VCaP (cell line): ENCODE results near the gene PIEZO2.

Experiments
- H3K27ac ChIP-seq: fragments of 450-650 bp; 2 replicates; pipeline ENCODE4 v1.5.1; 2017
- TF ChIP-seq, protein P1 (sequence below): fragments of 450-650 bp; conservative IDR thresholded peaks from 2 replicates; pipeline ENCODE4 v1.5.1; 2017; ENCODE audit warnings: mild to moderate bottlenecking, moderate library complexity

The PIEZO2 gene

DNA sequence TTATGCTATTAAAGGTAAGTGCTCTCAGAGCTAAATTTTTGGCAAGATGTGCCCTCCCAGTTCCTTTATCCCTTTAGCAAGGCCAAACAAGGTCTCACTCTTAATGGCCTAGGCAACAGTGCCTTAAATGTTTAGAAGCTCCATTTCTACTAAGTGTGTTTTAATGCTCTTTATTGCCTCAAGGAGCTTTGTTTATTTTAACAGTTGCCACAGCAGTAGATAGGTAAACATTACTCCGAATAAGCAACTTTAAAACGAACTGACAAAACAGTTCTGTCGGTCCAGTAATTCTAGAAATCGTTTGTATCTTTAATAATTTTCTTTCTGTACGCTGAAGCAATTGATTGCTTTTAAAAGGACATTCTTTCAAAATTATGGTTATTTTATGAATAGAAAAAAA is 74.5 kb downstream of the PIEZO2 start:
- TF ChIP-seq, protein P1, sequence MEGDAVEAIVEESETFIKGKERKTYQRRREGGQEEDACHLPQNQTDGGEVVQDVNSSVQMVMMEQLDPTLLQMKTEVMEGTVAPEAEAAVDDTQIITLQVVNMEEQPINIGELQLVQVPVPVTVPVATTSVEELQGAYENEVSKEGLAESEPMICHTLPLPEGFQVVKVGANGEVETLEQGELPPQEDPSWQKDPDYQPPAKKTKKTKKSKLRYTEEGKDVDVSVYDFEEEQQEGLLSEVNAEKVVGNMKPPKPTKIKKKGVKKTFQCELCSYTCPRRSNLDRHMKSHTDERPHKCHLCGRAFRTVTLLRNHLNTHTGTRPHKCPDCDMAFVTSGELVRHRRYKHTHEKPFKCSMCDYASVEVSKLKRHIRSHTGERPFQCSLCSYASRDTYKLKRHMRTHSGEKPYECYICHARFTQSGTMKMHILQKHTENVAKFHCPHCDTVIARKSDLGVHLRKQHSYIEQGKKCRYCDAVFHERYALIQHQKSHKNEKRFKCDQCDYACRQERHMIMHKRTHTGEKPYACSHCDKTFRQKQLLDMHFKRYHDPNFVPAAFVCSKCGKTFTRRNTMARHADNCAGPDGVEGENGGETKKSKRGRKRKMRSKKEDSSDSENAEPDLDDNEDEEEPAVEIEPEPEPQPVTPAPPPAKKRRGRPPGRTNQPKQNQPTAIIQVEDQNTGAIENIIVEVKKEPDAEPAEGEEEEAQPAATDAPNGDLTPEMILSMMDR: no peak
- no peak overlapping the region for H3K27ac ChIP-seq

DNA sequence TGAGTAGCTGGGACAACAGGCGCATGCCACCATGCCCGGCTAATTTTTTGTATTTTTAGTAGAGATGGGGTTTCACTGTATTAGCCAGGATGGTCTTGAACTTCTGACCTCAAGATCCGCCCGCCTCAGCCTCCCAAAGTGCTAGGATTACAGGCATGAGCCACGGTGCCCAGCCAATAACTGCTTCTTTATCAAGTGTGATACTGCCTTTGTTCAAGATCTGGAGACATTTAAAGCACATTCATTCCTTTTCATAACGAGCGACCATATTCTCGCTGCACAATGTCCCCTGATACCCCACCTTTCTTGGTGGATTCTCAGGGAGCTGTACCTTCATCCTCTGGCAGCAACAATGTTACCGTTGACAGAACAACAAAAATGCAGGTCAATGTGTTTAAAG is 75.4 kb downstream of the PIEZO2 start:
- no peak overlapping the region for H3K27ac ChIP-seq
- TF ChIP-seq, protein P1: no peak

DNA sequence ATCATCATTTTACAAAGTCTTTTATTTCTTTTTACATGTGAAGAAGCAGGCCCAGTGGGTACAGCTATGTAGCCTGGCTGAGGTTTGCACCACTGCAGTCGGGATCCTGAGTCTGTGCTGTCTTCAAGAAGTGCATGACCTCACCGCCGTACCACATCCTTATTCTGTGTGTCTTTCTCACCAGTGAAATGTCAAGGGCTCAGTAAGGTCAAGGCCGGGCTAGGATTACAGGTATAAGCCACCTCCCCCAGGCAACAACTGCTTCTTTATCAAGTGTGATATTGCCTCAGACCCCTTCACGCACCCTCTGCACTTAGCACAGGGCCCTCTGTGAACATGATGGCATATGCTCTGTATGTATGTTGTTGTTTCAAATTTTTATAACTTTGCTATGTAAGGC is 76.7 kb downstream of the PIEZO2 start:
- H3K27ac ChIP-seq: no peak overlapping the region
- TF ChIP-seq, protein P1: no peak

DNA sequence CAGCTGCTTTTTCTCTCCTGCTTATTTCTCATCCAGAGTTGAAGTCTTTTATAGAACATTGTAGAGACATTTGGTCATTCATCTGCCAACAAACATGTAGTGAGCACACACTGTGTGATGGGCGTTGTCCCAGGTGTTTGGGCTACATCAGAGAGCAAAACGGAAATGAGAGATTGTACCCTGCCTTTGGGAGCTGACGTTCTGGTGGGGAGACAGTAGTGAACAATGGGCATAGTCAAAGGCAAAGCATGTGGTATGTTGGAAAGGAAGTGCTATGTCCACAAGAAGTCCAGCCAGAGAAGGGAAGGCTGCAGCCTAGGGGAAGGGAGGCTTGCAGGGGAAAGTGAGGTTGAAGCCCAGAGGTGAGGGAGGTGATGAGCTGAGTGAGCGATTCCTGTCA is 78.1 kb downstream of the PIEZO2 start:
- H3K27ac ChIP-seq: no peak overlapping the region
- TF ChIP-seq, protein P1: no peak

DNA sequence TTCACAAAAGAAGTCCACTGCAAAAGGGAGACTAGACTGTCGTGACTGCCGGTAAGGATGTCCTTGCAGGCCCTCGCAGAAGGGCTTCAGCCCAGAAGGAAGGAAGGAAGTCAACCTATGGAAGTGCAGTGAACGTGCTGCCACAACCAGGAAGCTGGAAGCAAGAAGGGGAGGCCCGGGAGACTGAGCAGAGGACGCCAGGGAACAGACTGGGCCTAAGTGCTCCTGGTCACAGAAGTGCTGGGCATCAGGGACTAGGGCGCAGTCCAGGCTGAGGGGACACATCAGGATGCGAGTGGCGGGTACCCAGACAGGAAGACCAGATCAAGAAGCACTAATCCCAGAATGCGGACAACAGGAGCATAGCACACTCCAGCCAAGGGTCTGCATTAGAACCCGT is 78.8 kb downstream of the PIEZO2 start:
- H3K27ac ChIP-seq: no peak overlapping the region
- TF ChIP-seq, protein P1: no peak

DNA sequence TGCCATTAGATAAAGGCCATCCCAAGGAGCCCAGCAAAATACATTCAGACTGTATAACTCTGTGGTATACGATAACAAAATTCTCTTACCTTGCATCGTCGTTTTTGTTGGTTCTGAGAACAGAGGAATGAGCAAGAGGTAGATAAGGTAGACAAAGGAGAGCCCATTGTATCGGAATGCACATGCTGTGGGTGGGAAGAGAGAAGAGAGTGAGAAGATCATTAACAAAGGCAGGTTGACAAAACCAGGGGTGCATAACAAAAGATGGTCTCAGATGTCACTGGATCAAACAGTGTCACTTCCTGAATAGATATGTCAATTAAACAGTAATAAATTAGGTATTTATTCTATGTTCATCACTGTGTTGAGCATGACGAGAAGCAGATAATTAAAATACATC is 83.3 kb downstream of the PIEZO2 start:
- no peak overlapping the region for H3K27ac ChIP-seq
- TF ChIP-seq, protein P1: no peak

DNA sequence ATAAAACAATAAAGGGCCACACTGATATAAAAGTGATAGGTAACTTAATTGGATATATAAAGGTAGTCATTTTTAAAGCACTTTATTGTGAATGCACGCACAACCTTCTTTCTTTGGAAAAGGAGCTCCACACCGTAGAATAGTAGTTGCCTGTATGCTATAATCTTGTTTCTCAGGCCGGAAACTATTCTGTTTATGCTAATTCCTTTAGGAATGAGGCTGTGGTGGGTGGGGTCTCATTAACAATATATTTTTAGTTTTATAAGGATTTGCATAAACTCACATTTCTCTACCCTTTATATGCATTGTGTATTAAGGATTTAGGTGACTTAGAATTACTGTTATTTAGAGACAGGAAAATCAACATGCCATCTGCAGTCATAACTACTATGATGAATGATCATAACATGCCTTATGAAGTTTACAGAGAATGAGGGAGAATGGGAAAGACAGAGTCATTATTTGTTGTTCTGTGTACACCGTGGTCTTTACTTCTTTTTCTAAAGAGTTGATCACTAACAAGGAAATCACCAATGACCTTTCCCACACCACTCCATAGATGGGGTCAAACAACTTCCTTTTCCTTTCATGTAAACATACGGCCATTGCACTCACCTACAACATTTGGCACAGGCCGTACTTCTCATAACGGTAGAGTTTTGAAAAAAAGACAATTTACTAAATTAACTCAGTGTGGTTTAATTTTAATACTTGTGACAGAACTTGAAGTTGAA is 84.5 kb downstream of the PIEZO2 start:
- no peak overlapping the region for H3K27ac ChIP-seq
- TF ChIP-seq, protein P1: no peak
